Measurements from ENCODE around the gene CCDC112. TPM values are rescaled to one million over a fixed set of nuclear protein-coding genes. Genes with fewer than 3 reads are reported as not detected.
"Not testable (repeated sequence)": the region's sequence is repeated elsewhere in the genome, so short reads cannot be mapped to it uniquely, and the experiment has no call there.

The CCDC112 gene
- polyA plus RNA-seq, 1 experiment: 0.40 TPM

DNA sequence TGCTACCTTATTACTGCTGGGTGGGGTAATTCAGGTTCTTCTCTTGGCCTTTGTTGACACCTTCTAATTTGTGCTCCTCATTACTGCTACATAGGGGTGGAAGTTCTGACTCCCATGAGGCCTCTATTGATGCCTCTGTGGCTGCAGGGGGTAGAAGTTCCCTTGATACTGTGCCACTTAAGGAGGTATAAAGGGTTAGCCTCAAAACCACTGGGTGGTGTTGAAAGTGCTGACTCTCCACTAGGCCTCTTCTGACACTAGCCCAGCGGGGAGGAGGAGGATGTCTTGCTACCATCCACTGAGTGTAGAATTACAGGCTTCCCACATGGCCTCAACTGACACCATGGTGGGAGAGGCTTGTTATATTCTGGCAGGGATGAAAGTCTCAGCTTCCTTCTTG, 36.7 kb upstream of the CCDC112 start:
- Histone ChIP-seq H3K4me3 (ENCODE audit: low read depth, low read length) (no peak overlapping the region), H3K27me3 (ENCODE audit: control insufficient read depth, insufficient read depth, low read length) (no peaks in the 10 kb centered on the region), H3K36me3 (ENCODE audit: control insufficient read depth, insufficient read depth, low read length) (no peaks in the 10 kb centered on the region)
- TF ChIP-seq, protein P1, sequence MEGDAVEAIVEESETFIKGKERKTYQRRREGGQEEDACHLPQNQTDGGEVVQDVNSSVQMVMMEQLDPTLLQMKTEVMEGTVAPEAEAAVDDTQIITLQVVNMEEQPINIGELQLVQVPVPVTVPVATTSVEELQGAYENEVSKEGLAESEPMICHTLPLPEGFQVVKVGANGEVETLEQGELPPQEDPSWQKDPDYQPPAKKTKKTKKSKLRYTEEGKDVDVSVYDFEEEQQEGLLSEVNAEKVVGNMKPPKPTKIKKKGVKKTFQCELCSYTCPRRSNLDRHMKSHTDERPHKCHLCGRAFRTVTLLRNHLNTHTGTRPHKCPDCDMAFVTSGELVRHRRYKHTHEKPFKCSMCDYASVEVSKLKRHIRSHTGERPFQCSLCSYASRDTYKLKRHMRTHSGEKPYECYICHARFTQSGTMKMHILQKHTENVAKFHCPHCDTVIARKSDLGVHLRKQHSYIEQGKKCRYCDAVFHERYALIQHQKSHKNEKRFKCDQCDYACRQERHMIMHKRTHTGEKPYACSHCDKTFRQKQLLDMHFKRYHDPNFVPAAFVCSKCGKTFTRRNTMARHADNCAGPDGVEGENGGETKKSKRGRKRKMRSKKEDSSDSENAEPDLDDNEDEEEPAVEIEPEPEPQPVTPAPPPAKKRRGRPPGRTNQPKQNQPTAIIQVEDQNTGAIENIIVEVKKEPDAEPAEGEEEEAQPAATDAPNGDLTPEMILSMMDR (IDR thresholded peaks at IDR 0.05; ENCODE audit: insufficient read depth, low read depth, low read length): no peak
- ChIA-PET CTCF (no interaction called here), POLR2A (no interaction called here)
- no peak for DNase-seq (ENCODE audit: low read depth)

DNA sequence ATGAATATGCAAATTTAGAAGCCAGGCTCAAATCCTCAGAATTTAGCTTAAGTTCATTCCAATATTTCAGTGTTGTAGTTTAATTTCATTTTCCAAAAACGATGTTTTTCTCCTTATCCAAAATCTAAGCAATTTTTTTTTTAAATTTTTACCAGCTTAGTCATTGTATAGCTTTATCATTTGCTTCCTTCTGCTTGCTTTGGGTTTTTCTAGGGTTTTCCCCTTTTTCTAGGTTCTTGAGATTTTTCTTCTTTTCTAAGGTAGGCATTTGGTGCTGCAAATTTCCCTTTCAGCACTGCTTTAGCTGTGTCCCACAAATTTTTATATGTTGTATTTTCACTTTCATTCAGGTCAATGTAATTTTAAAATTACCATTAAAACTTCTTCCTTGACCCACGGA, 34.4 kb upstream of the CCDC112 start:
- no peak for DNase-seq (ENCODE audit: low read depth)
- Histone ChIP-seq H3K27me3 (ENCODE audit: control insufficient read depth, insufficient read depth, low read length) (no peaks in the 10 kb centered on the region), H3K4me3 (ENCODE audit: low read depth, low read length) (no peak overlapping the region), H3K36me3 (ENCODE audit: control insufficient read depth, insufficient read depth, low read length) (no peaks in the 10 kb centered on the region)
- POLR2A ChIA-PET: no interaction called here
- TF ChIP-seq, protein P1 (IDR thresholded peaks at IDR 0.05; ENCODE audit: insufficient read depth, low read depth, low read length): no peak
- CTCF ChIA-PET: no interaction called here

DNA sequence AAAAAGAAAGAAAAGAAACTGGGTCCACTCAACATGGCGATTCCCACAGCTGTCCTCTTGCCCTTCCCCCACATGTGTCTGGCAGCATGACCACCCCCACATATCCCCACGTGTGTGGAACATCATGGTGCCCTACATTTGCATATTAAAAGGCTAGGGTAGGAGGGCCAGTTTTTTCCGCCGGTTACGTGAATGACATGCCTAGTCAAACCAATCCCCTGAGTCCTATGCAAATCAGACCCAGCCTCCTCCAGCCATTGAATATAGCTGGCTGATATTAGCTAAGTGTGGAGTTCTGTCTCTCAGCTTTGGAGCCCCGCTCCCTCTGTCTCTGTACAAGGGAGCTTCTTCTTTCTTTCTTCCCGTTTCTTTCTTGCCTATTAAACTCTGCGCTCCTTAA, 33.0 kb upstream of the CCDC112 start:
- ChIA-PET CTCF (interaction anchor here (1.0 kb wide), 1 partner anchor 216 kb away, joined by 3 read pairs; no protein-coding TSS in a partner anchor), POLR2A (no interaction called here)
- Histone ChIP-seq H3K27me3 (ENCODE audit: control insufficient read depth, insufficient read depth, low read length) (no peaks in the 10 kb centered on the region), H3K36me3 (ENCODE audit: control insufficient read depth, insufficient read depth, low read length) (no peaks in the 10 kb centered on the region), H3K4me3 (ENCODE audit: low read depth, low read length) (no peak overlapping the region)
- TF ChIP-seq, protein P1 (IDR thresholded peaks at IDR 0.05; ENCODE audit: insufficient read depth, low read depth, low read length): no peak
- no peak for DNase-seq (ENCODE audit: low read depth)

DNA sequence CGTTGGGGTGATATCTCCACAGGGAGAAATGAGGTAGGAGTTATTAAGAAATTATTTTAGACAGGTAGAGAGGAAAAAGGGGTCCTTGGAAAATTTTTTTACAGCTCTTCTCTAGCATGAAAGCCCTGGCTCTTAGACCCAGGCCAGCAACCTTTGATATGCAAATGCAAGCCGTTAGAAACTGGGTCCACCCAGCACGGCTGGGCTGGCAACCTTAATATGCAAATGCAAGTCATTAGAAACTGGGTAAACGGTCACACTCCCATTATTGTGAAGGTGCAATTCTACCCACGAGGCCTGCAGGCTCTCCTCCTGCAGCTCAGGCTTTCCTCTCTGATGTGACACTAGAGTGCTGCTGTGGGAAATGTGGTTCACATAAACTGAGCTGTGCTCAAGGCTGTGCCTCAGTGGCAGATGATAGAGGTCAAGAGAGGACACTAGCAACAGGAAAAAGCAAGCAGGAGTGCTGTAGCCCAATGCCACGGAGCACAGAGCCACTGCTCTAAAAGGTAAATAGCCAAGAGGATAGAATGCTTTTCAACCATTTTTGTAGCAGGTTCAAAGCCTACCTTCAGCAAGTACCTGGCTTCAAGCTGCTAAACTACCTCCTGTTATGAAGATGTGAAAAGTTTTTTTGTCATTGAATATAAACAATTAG, 32.3 kb upstream of the CCDC112 start:
- DNase-seq (ENCODE audit: low read depth); POLR2A ChIA-PET; H3K36me3 ChIP-seq (ENCODE audit: control insufficient read depth, insufficient read depth, low read length); H3K4me3 ChIP-seq (ENCODE audit: low read depth, low read length); CTCF ChIA-PET; H3K27me3 ChIP-seq (ENCODE audit: control insufficient read depth, insufficient read depth, low read length): not testable (repeated sequence)

DNA sequence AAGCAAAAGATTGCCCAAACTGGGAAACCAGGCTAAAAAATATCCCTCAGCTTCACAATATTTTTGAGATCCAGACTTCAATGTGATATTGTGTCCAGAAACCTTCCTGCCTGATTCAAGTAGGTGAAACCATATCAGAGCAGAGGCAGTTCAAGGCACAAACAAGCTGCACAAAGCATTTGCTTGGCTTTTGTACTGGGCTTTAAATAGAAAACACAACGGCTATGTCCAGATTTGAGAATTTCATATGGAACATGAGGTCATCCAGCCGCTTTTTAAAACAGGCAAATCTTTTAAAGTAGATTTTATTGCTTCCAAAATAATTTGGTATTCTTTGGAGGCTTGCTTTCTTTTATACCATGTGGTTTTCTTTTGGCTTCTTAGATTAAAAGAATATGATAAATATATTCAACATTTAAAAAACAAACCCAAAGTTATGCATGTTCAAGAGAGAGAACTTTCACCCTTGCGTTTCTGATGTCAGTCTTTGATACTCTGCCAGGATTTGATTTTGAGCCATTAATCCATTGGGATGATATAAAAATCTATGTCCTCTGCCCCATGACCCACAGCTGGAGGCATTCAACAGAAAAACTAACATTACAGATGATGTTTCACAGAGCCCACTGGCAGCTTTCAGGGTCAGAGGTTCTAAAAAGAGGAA, 29.0 kb upstream of the CCDC112 start:
- TF ChIP-seq, protein P1 (IDR thresholded peaks at IDR 0.05; ENCODE audit: insufficient read depth, low read depth, low read length): no peak
- Histone ChIP-seq H3K27me3 (ENCODE audit: control insufficient read depth, insufficient read depth, low read length) (no peaks in the 10 kb centered on the region), H3K4me3 (ENCODE audit: low read depth, low read length) (no peak overlapping the region), H3K36me3 (ENCODE audit: control insufficient read depth, insufficient read depth, low read length) (no peaks in the 10 kb centered on the region)
- POLR2A ChIA-PET: no interaction called here
- no peak for DNase-seq (ENCODE audit: low read depth)
- CTCF ChIA-PET: interaction anchor here (1.5 to 1.6 kb wide), 2 partner anchors 16 to 18 kb away, joined by 4 to 5 read pairs; no protein-coding TSS in a partner anchor
